ENCODE results near the gene SPON2. TPM values are rescaled to one million over a fixed set of nuclear protein-coding genes. Genes with fewer than 3 reads are reported as not detected.
"Not testable (repeated sequence)": the region's sequence is repeated elsewhere in the genome, so short reads cannot be mapped to it uniquely, and the experiment has no call there.

The SPON2 gene
- total RNA-seq, 1 experiment from 2014 or later = 2.3 TPM

- H3K23ac ChIP-seq (ENCODE audit: insufficient read length, low read depth, low read length) = no peak overlapping the region
- no peaks in the 10 kb centered on the region for H3K79me2 ChIP-seq (ENCODE audit: insufficient read depth, low read length)
- WGBS (ENCODE audit: extremely low coverage, insufficient read length, low lambda C conversion rate) = no CpG with 5 or more reads among the region's 1 CpG
- H3K4me1 ChIP-seq (ENCODE audit: insufficient read depth, low read length) = no peaks in the 10 kb centered on the region
- H2BK12ac ChIP-seq (ENCODE audit: insufficient read length, low read depth, low read length) = no peak overlapping the region
- H3T11ph ChIP-seq (ENCODE audit: low read length) = no peak overlapping the region
- no peak overlapping the region for H3K4me2 ChIP-seq (ENCODE audit: insufficient read depth, insufficient read length, low read length)
- no peak overlapping the region for H2BK20ac ChIP-seq (ENCODE audit: low read depth, low read length, poor library complexity, severe bottlenecking)
- no peaks in the 10 kb centered on the region for H3K27me3 ChIP-seq (ENCODE audit: insufficient read depth, low read length)
- DNase-seq = no peak
- H2BK5ac ChIP-seq (ENCODE audit: insufficient read length, low read length) = no peak overlapping the region
- peaks cover 27% of the 10 kb centered on the region for H3K27me3 Mint-ChIP-seq (ENCODE audit: low read depth)
- no peak overlapping the region for H4K5ac ChIP-seq (ENCODE audit: insufficient read length, low read depth, low read length)
- H3K27ac ChIP-seq (ENCODE audit: insufficient read length, low read depth, low read length) = no peak overlapping the region
- no peaks in the 10 kb centered on the region for H3K9me3 Mint-ChIP-seq
- no peaks in the 10 kb centered on the region for H3K36me3 Mint-ChIP-seq (ENCODE audit: insufficient read depth in 1 of 3, low read depth in 3 of 3)
- H4K91ac ChIP-seq (ENCODE audit: insufficient read length, low read depth, low read length) = no peak overlapping the region
- H3K4ac ChIP-seq (ENCODE audit: low read depth, low read length) = no peak overlapping the region
- no peaks in the 10 kb centered on the region for H3K79me1 ChIP-seq (ENCODE audit: insufficient read depth, low read depth, low read length, poor library complexity, severe bottlenecking)
- H2AFZ ChIP-seq (ENCODE audit: low read length) = no peak overlapping the region
- H3K9ac ChIP-seq (ENCODE audit: extremely low read depth, insufficient read length, low read length) = no peak overlapping the region
- no peak overlapping the region for H2AK5ac ChIP-seq (ENCODE audit: insufficient read length, low read length)
- H3K4me3 Mint-ChIP-seq = no peak overlapping the region
- H3K56ac ChIP-seq (ENCODE audit: insufficient read length, low read depth, low read length) = no peak overlapping the region
- no peak for TF ChIP-seq CTCF (conservative IDR thresholded peaks at IDR 0.05)
- no peak overlapping the region for H4K8ac ChIP-seq (replicated peaks; ENCODE audit: insufficient read length, low read depth, low read length)
- no peak overlapping the region for H3K27ac Mint-ChIP-seq
- no peaks in the 10 kb centered on the region for H3K23me2 ChIP-seq (ENCODE audit: insufficient read length, low read depth, low read length, poor library complexity, severe bottlenecking)
- H2BK120ac ChIP-seq (ENCODE audit: low read depth, low read length, poor library complexity, severe bottlenecking) = no peak overlapping the region
- H3K9me3 ChIP-seq (ENCODE audit: control insufficient read depth, low read depth, low read length) = no peaks in the 10 kb centered on the region
- no peaks in the 10 kb centered on the region for H3K4me1 Mint-ChIP-seq
- H3K18ac ChIP-seq (ENCODE audit: insufficient read length, low read depth, low read length) = no peak overlapping the region
- H3K14ac ChIP-seq (ENCODE audit: insufficient read depth, low read length) = no peak overlapping the region
- H4K20me1 ChIP-seq (ENCODE audit: control insufficient read depth, insufficient read depth, insufficient read length) = no peaks in the 10 kb centered on the region
- no peak overlapping the region for H2BK15ac ChIP-seq (ENCODE audit: low read depth, low read length)
These were observed 45.9 kb downstream of the SPON2 start for GRCh38 chr4:1126506-1126905.

GRCh38 chr4:1125466-1125865 is 46.9 kb downstream of the SPON2 start:
- H3K4me1 ChIP-seq (ENCODE audit: insufficient read depth, low read length); H3K4me1 Mint-ChIP-seq; H4K5ac ChIP-seq (ENCODE audit: insufficient read length, low read depth, low read length); H3K4me2 ChIP-seq (ENCODE audit: insufficient read depth, insufficient read length, low read length); H4K8ac ChIP-seq (replicated peaks; ENCODE audit: insufficient read length, low read depth, low read length); H3T11ph ChIP-seq (ENCODE audit: low read length); H3K36me3 Mint-ChIP-seq (ENCODE audit: insufficient read depth in 1 of 3, low read depth in 3 of 3); DNase-seq; H2BK5ac ChIP-seq (ENCODE audit: insufficient read length, low read length); H3K27ac Mint-ChIP-seq; H3K18ac ChIP-seq (ENCODE audit: insufficient read length, low read depth, low read length); H3K27me3 ChIP-seq (ENCODE audit: insufficient read depth, low read length); H3K23me2 ChIP-seq (ENCODE audit: insufficient read length, low read depth, low read length, poor library complexity, severe bottlenecking); H2AK5ac ChIP-seq (ENCODE audit: insufficient read length, low read length); H2BK120ac ChIP-seq (ENCODE audit: low read depth, low read length, poor library complexity, severe bottlenecking); H3K9me3 Mint-ChIP-seq; H4K20me1 ChIP-seq (ENCODE audit: control insufficient read depth, insufficient read depth, insufficient read length); H3K4ac ChIP-seq (ENCODE audit: low read depth, low read length); H2BK12ac ChIP-seq (ENCODE audit: insufficient read length, low read depth, low read length); H2BK15ac ChIP-seq (ENCODE audit: low read depth, low read length); H3K79me1 ChIP-seq (ENCODE audit: insufficient read depth, low read depth, low read length, poor library complexity, severe bottlenecking); H3K14ac ChIP-seq (ENCODE audit: insufficient read depth, low read length); H4K91ac ChIP-seq (ENCODE audit: insufficient read length, low read depth, low read length); H3K56ac ChIP-seq (ENCODE audit: insufficient read length, low read depth, low read length); H2AFZ ChIP-seq (ENCODE audit: low read length); H3K79me2 ChIP-seq (ENCODE audit: insufficient read depth, low read length); H3K27ac ChIP-seq (ENCODE audit: insufficient read length, low read depth, low read length); H3K4me3 Mint-ChIP-seq; H3K9ac ChIP-seq (ENCODE audit: extremely low read depth, insufficient read length, low read length); H3K9me3 ChIP-seq (ENCODE audit: control insufficient read depth, low read depth, low read length); H2BK20ac ChIP-seq (ENCODE audit: low read depth, low read length, poor library complexity, severe bottlenecking); H3K23ac ChIP-seq (ENCODE audit: insufficient read length, low read depth, low read length): not testable (repeated sequence)
- no CpG with 5 or more reads among the region's 4 CpGs for WGBS (ENCODE audit: extremely low coverage, insufficient read length, low lambda C conversion rate)
- peaks cover 28% of the 10 kb centered on the region for H3K27me3 Mint-ChIP-seq (ENCODE audit: low read depth)

All from H9 (cell line).